ENCODE measurements around the gene TMEM63A.

TMEM63A gene

DNA sequence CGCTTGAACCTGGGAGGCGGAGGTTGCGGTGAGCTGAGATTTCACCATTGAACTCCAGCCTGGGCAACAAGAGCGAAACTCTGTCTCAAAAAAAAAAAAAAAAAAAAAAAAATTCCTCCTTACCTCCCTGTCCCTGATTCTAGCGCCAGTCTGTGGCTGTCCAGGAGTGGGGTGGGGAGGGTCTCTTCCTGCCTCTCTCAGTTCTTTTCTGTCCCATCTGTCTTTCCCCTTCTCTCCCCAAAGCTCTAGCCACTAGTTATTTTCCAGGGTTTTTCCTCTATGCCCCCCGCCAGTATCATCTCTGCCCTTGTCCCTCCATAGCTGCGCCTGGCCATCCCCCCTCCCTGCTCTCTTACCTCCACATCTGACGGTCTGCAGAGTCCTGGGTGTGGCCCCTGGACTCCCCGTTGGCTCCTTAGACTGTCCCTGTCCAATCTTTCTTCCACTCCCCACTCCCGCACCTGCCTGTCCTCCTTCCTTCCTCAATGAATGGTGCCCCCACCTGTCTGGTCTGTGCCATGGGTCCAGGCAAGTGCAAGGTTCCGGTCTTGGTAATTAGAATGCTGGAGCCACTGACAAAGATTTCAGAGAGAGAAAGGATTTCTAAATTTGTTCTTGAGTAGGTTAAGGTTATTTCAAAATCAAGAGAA, 1.6 kb upstream of the TMEM63A start:
- DNase-seq: no peak

GRCh38 chr1:225882694-225883615, 775 bp upstream of the TMEM63A start:
- DNase-seq: no peak

DNA sequence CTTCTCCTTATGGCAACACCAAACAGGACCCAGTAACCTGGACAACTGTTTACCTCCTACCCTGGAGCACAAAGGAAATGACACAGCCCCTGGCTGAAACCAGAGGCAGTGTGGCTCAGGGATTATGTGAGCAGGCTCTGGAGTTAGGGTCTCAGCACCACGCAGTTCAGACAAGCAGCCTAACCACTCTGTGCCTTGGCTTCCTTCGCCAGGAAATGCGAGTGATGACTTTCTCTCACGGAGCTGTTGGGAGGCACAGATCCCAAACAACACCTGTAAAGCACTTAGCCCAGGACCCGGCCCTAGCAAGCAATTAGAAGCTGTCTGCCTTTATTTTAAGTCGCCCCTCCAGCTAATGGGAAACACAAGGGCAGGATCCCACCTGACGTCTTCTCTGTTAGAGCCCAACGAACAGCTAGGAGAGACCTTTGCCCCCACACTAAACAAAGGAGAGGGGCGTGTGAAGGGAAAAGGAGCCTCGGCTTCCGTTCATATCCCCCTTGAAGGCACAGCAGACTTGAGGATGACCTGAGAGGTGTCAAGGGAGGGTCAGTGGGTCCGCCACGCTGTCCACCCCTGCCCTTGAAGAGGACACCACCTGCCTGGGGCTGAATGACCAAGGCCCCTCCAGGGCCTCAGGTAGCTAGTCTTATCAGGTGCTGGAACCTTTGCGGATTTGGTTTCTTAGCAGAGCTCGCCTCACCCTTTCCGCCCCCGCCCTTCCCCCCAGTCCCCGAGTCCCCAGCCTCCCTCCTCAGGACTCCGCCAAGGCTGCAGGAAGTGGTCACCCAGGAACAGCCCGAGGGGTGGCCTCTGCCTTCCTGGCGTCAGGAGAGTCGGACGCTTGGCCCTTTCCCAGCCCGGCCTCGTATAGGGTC, 860 bp downstream of the TMEM63A start:
- DNase-seq: peak; percentile 63

DNA sequence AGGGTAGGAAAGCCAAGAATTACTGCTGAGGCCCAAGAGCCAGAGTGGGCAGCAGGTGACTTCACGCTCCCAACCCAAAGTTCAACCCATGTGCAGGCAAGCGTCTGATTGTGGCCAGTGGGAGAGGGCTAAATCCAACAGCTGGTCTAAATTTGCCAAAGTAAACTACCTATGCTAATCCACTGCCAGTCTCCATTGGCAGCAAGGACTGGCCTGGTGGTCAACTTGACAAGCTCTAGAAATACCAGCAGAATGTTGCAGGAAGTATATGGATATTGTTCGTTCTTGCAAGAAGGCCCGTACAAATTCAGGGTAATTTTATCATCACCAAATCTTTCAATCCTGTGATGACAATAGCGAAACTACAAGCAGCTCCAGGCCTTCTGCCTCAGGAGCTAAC, 1.5 kb downstream of the TMEM63A start:
- no peak for DNase-seq

- no peak for DNase-seq
Measured at GRCh38 chr1:225880222-225880588, 2.0 kb downstream of the TMEM63A start.

- peak; percentile 45 for DNase-seq
Measured at GRCh38 chr1:225879521-225880221, 2.5 kb downstream of the TMEM63A start.

DNA sequence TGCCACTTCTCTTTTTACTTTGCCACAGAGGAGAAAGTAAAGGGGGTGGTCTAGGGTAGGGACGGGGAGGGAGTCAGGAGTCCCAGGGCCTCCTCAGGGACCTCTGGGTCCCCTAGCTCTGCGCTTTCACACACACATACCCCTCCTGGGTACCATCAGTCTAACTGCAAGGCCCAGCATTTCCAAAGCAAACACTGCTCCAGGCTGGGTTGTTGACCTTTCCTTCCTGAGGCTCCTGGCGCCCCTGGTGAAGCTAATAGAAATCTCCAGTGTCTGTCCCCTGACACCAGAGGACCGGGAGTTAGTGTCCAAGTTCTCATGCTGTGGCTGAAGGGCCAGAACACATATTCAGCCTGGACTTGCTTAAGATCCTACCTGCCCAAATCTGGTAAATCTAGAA, 3.9 kb downstream of the TMEM63A start:
- no peak for DNase-seq

- DNase-seq: no peak
Measured at GRCh38 chr1:225877580-225877979, 4.6 kb downstream of the TMEM63A start.

DNA sequence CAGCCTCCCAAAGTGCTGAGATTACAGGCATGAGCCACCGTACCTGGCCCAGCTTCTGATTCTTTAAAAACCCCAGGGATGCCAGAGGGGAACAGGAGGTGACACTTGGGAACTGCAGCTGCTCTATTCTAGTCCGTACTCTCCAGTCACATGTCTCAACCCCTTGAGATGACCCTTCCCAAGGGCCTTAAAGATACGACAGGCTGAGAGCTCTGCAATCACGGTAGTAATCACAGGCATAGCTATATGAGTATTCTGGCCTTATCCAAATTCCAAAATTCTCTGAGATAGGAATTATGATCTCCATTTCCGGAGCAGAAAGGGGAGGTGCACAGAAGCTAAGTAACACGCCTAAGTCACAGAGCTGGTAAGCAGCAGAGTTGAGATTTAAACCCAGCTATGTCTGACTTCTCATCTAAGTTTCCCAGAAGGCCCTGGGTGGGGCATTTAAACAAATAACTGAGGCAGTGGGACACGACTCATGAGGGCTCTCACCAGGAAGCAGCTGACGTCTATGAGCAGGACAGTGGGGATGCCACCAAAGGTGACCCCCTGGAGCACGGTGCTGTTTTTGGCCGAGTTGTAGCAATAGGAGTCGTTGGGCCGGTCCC, 5.2 kb downstream of the TMEM63A start:
- DNase-seq: no peak

GRCh38 chr1:225875044-225875815, 7.0 kb downstream of the TMEM63A start:
- no peak for DNase-seq

DNA sequence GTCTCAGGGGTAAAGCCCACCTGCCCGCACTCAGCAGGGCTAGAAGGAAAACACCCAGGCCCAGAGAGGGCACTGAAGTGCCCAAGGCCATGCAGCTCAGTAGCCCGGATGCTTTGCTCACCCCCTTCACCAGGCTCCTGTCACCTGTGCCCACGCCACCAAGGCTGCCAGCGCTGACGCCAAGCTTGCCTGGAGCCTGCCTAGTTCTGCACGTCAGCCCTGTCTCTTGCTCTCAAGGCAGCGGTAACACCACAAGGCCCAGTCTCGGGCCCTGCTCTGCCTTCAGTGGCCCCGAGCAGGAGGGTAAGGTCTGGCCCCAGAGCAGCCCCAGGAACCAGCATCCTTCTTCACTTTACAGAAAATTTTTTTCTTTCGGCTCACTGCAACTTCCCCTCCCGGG, 7.7 kb downstream of the TMEM63A start:
- DNase-seq: no peak

- DNase-seq: no peak
Measured at GRCh38 chr1:225873281-225873850, 8.8 kb downstream of the TMEM63A start.

- DNase-seq: no peak
Measured at GRCh38 chr1:225872075-225872430, 10.1 kb downstream of the TMEM63A start.

- DNase-seq: peak; percentile 38
Measured at GRCh38 chr1:225871359-225872074, 10.7 kb downstream of the TMEM63A start.

DNA sequence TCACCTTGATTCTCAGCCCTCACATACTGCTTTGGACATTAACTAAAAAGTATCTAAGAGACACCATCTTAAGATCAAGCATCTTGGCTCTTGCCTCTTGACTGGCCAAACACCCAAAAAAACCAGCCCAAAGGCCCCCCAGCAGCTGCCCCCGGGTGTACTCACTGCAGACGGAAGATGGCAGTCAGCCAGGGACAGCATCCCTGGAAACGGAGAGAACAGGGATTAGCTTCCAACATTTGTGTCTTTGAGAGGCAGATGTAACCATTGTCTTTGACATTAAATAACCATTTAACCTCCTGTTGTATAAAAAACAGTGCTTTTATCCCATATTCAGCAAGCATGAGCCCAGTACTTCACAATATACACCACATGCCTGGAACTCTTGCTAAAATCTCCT, 11.3 kb downstream of the TMEM63A start:
- no peak for DNase-seq

GRCh38 chr1:225868631-225869330, 13.4 kb downstream of the TMEM63A start:
- DNase-seq: no peak

GRCh38 chr1:225866981-225867380, 15.2 kb downstream of the TMEM63A start:
- no peak for DNase-seq

DNA sequence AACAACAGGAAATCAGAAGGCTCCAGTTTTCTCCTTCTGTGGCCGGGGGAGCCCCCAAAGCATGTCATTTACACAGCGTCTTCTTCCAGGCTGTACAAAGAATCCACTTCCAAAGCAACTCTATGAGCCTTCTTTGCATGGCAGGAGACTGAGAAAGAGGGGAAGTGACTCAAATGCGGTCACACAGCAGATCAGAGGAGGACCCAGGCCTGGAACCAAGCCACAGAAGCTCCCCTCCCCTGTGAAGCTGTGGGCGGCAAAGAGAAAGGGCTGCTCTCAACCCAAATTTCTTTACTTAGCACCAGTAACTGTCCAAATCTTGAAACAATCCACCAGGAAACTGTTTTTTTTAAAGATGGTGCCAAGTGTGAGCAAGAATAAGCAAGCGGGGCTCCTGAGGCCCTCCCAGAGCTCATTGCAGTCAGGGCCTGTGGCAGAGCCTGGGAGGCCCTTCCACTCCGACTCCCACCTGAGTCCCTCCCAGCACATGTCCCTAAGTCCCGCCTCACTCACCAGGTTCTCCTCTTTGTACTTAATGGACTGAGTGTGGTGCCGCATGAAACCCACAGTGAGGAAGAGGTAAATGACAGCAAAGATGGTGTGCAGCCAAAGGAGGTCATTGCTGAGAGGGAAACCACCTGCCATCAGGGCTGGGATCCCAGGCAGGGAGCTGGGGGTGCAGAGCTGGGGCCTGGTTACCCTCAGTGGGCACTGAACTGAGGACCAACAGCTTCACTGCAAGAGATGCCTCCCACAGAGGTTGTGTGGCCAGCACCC, 15.9 kb downstream of the TMEM63A start:
- DNase-seq: peak; percentile 67

DNA sequence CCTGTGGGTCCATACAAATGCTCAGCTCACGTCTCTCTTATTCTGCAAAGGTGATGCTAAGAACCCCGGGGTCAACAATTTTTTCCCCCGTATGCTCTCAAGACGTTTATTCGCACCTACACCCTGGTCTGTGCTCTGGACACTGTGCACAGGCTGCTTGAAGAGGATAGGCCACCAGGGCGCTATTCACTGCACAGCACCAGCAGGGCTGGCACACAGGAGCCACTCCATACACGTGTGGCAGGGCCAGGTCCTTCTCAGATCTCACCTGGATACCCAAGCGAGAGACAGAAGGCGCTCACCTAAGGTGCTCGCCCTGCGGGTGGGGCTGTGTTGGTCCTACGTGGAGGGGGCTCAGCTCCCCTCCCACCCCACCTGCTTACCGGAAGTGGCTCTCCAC, 16.7 kb downstream of the TMEM63A start:
- no peak for DNase-seq
